Keratinocyte (primary cell): ENCODE data around the gene TMEM18.

Source experiments
- CTCF ChIP-seq, 3 experiments: IDR thresholded peaks in 1 of 3; conservative IDR thresholded peaks in 1 of 3; optimal IDR thresholded peaks in 1 of 3; 2 replicates in 2 of 3; 3 replicates in 1 of 3; pipeline versions ENCODE3 to v1.5.1; 2011; ENCODE audit warnings: low read length in 3 of 3, mild to moderate bottlenecking in 3 of 3, moderate library complexity in 2 of 3, control low read depth in 1 of 3, inconsistent platforms in 1 of 3; ENCODE audit not compliant: insufficient read depth in 2 of 3; ENCODE audit errors: extremely low read depth in 1 of 3
- EZH2 ChIP-seq: IDR thresholded peaks from one replicate; pipeline ENCODE4 v1.6.1; 2012; ENCODE audit warnings: inconsistent platforms, mild to moderate bottlenecking, low read length, moderate library complexity

GRCh38 chr2:725468-725867 is 48.3 kb upstream of the TMEM18 start:
- TF ChIP-seq CTCF (optimal IDR thresholded peaks at IDR 0.05 in 1 of 3, IDR thresholded peaks at IDR 0.05 in 1 of 3, conservative IDR thresholded peaks at IDR 0.05 in 1 of 3; ENCODE audit: extremely low read depth in 1 of 3, insufficient read depth in 2 of 3, low read length in 3 of 3) = no peak
- TF ChIP-seq EZH2 = no peak
